CD14-positive monocyte (primary cell): ENCODE measurements around the gene LRRC8A. TPM values are rescaled to one million over a fixed set of nuclear protein-coding genes. Genes with fewer than 3 reads are reported as not detected.

ENCODE experiments used
- DNase-seq, 3 donors: peaks; one replicate each; pipeline ENCODE4 v3.0.0-alpha.2; 2011 to 2022
- H2AFZ ChIP-seq: 2 replicates; pipeline ENCODE4 v1.6.0; 2012; ENCODE audit warnings: mild to moderate bottlenecking, low read depth, low read length, inconsistent platforms; ENCODE audit not compliant: insufficient read depth, poor library complexity, severe bottlenecking
- H3K27ac ChIP-seq, 2 donors: 1 replicate in 1 of 2; 2 replicates in 1 of 2; pipeline ENCODE4 v1.5.1; 2012 to 2013; ENCODE audit warnings: low read length in 2 of 2, control low read depth in 1 of 2, inconsistent platforms in 1 of 2, low read depth in 1 of 2, mild to moderate bottlenecking in 1 of 2
- H3K27me3 ChIP-seq, 2 donors: one replicate each; pipeline versions ENCODE4 v1.6.0 to v1.6.1; 2011 to 2013; ENCODE audit warnings: low read length in 2 of 2; ENCODE audit not compliant: control insufficient read depth in 2 of 2, insufficient read depth in 2 of 2
- H3K36me3 ChIP-seq, 2 donors: replicated peaks in 1 of 2; 1 replicate in 1 of 2; 2 replicates in 1 of 2; pipeline versions ENCODE4 v1.5.1 to v1.6.1; 2012 to 2013; ENCODE audit warnings: low read length in 2 of 2, control low read depth in 1 of 2, inconsistent platforms in 1 of 2, mild to moderate bottlenecking in 1 of 2; ENCODE audit not compliant: insufficient read depth in 2 of 2, control insufficient read depth in 1 of 2
- H3K4me1 ChIP-seq, 2 donors: 1 replicate in 1 of 2; 2 replicates in 1 of 2; pipeline versions ENCODE4 v1.5.1 to v1.6.1; 2012 to 2013; ENCODE audit warnings: low read length in 2 of 2, control low read depth in 1 of 2, inconsistent platforms in 1 of 2, mild to moderate bottlenecking in 1 of 2, moderate library complexity in 1 of 2; ENCODE audit not compliant: insufficient read depth in 2 of 2, control insufficient read depth in 1 of 2
- H3K4me2 ChIP-seq: replicated peaks from 2 replicates; pipeline ENCODE3; 2012; ENCODE audit warnings: low read length, moderate library complexity, mild to moderate bottlenecking; ENCODE audit not compliant: poor library complexity, severe bottlenecking; ENCODE audit errors: extremely low read depth
- H3K4me3 ChIP-seq, 3 experiments: fragments of 200-600 bp in 1 of 3; sonication (generic) in 1 of 3; replicated peaks in 1 of 3; 1 replicate in 2 of 3; 2 replicates in 1 of 3; pipeline ENCODE4 v1.5.1; 2011 to 2013; ENCODE audit warnings: low read length in 3 of 3, mild to moderate bottlenecking in 3 of 3, control low read depth in 2 of 3, low read depth in 2 of 3, inconsistent platforms in 1 of 3, moderate library complexity in 1 of 3
- H3K79me2 ChIP-seq: 2 replicates; pipeline ENCODE4 v1.6.0; 2012; ENCODE audit warnings: mild to moderate bottlenecking, control low read depth, inconsistent platforms, low read length, moderate library complexity; ENCODE audit not compliant: insufficient read depth
- H3K9ac ChIP-seq: 2 replicates; pipeline ENCODE4 v1.6.0; 2017; ENCODE audit warnings: low read length, mild to moderate bottlenecking; ENCODE audit not compliant: insufficient read depth, poor library complexity, severe bottlenecking
- H3K9me3 ChIP-seq, 2 donors: replicated peaks in 1 of 2; 1 replicate in 1 of 2; 2 replicates in 1 of 2; pipeline versions ENCODE4 v1.5.1 to v1.6.1; 2012 to 2013; ENCODE audit warnings: low read length in 2 of 2, control low read depth in 1 of 2; ENCODE audit not compliant: control insufficient read depth in 1 of 2, insufficient read depth in 1 of 2
- H4K20me1 ChIP-seq: 2 replicates; pipeline ENCODE4 v1.6.0; 2012; ENCODE audit warnings: mild to moderate bottlenecking, low read length, control low read depth, moderate library complexity; ENCODE audit not compliant: insufficient read depth
- H3K27ac Mint-ChIP-seq, 7 donors: one replicate each; pipeline ENCODE4 v1.8.0; 2020; ENCODE audit warnings: mild to moderate bottlenecking in 7 of 7, mixed read lengths in 7 of 7, moderate library complexity in 6 of 7, inconsistent platforms in 2 of 7
- H3K27me3 Mint-ChIP-seq, 3 donors: one replicate each; pipeline ENCODE4 v1.8.0; 2021 to 2022; ENCODE audit warnings: low read depth in 3 of 3, mild to moderate bottlenecking in 3 of 3, mixed read lengths in 3 of 3, moderate library complexity in 3 of 3, inconsistent platforms in 1 of 3
- H3K36me3 Mint-ChIP-seq, 2 donors: one replicate each; pipeline ENCODE4 v1.8.0; 2020; ENCODE audit warnings: mixed read lengths in 2 of 2, inconsistent platforms in 1 of 2, mild to moderate bottlenecking in 1 of 2
- H3K4me1 Mint-ChIP-seq: one replicate; pipeline ENCODE4 v1.8.0; 2020; ENCODE audit warnings: mild to moderate bottlenecking, mixed read lengths
- H3K4me3 Mint-ChIP-seq, 2 donors: one replicate each; pipeline ENCODE4 v1.8.0; 2020; ENCODE audit warnings: mild to moderate bottlenecking in 2 of 2, mixed read lengths in 2 of 2, moderate library complexity in 1 of 2
- H3K9me3 Mint-ChIP-seq, 7 donors: one replicate each; pipeline ENCODE4 v1.8.0; 2020 to 2022; ENCODE audit warnings: mixed read lengths in 7 of 7, mild to moderate bottlenecking in 6 of 7, moderate library complexity in 6 of 7, inconsistent platforms in 2 of 7
- WGBS: methylation state at CpG from one replicate; pipeline ENCODE4 v1.1.5; 2013; ENCODE audit warnings: missing lambda C conversion rate; ENCODE audit not compliant: insufficient coverage; 5-methylcytosine and 5-hydroxymethylcytosine counted together
- intact Hi-C, 2 donors: fragments of 100-400 bp; cut with micrococcal nuclease; formaldehyde crosslinking; loops; one replicate each; pipeline versions ENCODE4 v1.15.0 to v1.15.1; 2023
- polyA plus RNA-seq, 3 donors: library from polyadenylated mRNA; depleted of rRNA in 1 of 3; unstranded in 2 of 3; stranded (reverse) in 1 of 3; fragments of 300-500 nt in 2 of 3; fragments of >200 nt in 1 of 3; fragmentation: Illumina TruSeq in 2 of 3; gene quantifications; 1 replicate in 2 of 3; 2 replicates in 1 of 3; pipeline ENCODE4 v1.2.3, GENCODE V29; 2012 to 2021
- TF ChIP-seq, protein P1 (sequence below): fragments of 200-600 bp; IDR thresholded peaks from one replicate; pipeline ENCODE4 v1.8.0; 2022; ENCODE audit warnings: antibody characterized with exemption, mild to moderate bottlenecking

LRRC8A gene
- polyA plus RNA-seq, 3 donors = 7.8 to 10.8 (median 10.3) TPM

GRCh38 chr9:128845186-128845931, 36.6 kb upstream of the LRRC8A start:
- Histone ChIP-seq H3K9me3 (peaks cover 0 to 5% of the 10 kb centered on the region in 2 donors), H3K4me2 (no peak overlapping the region), H3K36me3 (no peaks in the 10 kb centered on the region), H3K9ac (no peak overlapping the region), H4K20me1 (no peaks in the 10 kb centered on the region), H3K4me3 (no peak overlapping the region), H3K4me1 (no peaks in the 10 kb centered on the region), H2AFZ (no peak overlapping the region), H3K27me3 (no peaks in the 10 kb centered on the region), H3K79me2 (no peaks in the 10 kb centered on the region), H3K27ac (no peak overlapping the region)
- whole genome bisulfite sequencing = 92% methylated on average over 7 of the region's 13 CpGs
- Mint-ChIP-seq H3K27ac (no peak overlapping the region), H3K4me3 (no peak overlapping the region), H3K4me1 (no peaks in the 10 kb centered on the region), H3K27me3 (no peaks in the 10 kb centered on the region), H3K9me3 (peaks cover 2 to 15% (median 5%) of the 10 kb centered on the region in 7 donors), H3K36me3 (peaks cover 0 to 7% of the 10 kb centered on the region in 2 donors)
- no peak for DNase-seq
- TF ChIP-seq, protein P1, sequence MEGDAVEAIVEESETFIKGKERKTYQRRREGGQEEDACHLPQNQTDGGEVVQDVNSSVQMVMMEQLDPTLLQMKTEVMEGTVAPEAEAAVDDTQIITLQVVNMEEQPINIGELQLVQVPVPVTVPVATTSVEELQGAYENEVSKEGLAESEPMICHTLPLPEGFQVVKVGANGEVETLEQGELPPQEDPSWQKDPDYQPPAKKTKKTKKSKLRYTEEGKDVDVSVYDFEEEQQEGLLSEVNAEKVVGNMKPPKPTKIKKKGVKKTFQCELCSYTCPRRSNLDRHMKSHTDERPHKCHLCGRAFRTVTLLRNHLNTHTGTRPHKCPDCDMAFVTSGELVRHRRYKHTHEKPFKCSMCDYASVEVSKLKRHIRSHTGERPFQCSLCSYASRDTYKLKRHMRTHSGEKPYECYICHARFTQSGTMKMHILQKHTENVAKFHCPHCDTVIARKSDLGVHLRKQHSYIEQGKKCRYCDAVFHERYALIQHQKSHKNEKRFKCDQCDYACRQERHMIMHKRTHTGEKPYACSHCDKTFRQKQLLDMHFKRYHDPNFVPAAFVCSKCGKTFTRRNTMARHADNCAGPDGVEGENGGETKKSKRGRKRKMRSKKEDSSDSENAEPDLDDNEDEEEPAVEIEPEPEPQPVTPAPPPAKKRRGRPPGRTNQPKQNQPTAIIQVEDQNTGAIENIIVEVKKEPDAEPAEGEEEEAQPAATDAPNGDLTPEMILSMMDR = no peak
- intact Hi-C loops = no loop called here

DNA sequence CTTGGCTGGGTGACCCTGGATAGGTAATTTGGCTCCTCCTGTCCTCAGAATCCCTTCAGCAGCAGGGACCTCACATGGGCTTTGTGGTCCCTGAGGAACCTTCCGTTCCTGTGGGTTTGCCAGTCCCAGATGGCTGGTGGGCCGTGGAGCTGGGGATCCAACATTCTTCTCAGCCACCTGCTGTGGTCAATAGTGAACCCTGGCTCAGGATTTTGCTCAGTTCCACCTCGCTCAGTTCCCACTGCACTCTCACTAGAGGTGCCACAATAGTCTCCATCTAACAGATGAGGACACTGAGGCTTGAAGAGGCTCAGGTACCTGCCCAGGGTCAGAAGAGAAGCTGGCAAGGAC, 35.3 kb upstream of the LRRC8A start:
- no peaks in the 10 kb centered on the region for H3K36me3 ChIP-seq
- H3K27ac Mint-ChIP-seq = no peak overlapping the region
- H3K9me3 Mint-ChIP-seq = peaks cover 14 to 28% (median 16%) of the 10 kb centered on the region in 7 donors
- H3K27me3 Mint-ChIP-seq = no peaks in the 10 kb centered on the region
- H2AFZ ChIP-seq = no peak overlapping the region
- no peak for DNase-seq
- TF ChIP-seq, protein P1 = no peak
- intact Hi-C loops = no loop called here
- H3K4me1 ChIP-seq = no peaks in the 10 kb centered on the region
- H3K27me3 ChIP-seq = no peaks in the 10 kb centered on the region
- H3K36me3 Mint-ChIP-seq = peaks cover 2 to 19% of the 10 kb centered on the region in 2 donors
- no peak overlapping the region for H3K27ac ChIP-seq
- no peak overlapping the region for H3K4me3 Mint-ChIP-seq
- 96% methylated on average over 3 of the region's 3 CpGs for WGBS
- no peaks in the 10 kb centered on the region for H4K20me1 ChIP-seq
- no peak overlapping the region for H3K9ac ChIP-seq
- H3K4me3 ChIP-seq = no peak overlapping the region
- H3K9me3 ChIP-seq = peaks cover 5 to 15% of the 10 kb centered on the region in 2 donors
- no peaks in the 10 kb centered on the region for H3K4me1 Mint-ChIP-seq
- no peaks in the 10 kb centered on the region for H3K79me2 ChIP-seq
- no peak overlapping the region for H3K4me2 ChIP-seq
